Stimulated activated CD8-positive, alpha-beta memory T cell treated with anti-CD3 and anti-CD28 coated beads, Interleukin-7, amount 100 ng/mL, for 4 hours (primary cell): ENCODE results near the gene RAB40C.

Experiments used
- DNase-seq, 2 donors: peaks; one replicate each; pipeline ENCODE4 v3.0.0-alpha.2; 2020; ENCODE audit warnings: low read depth in 2 of 2

RAB40C gene

GRCh38 chr16:559411-560203, 30.3 kb upstream of the RAB40C start:
- DNase-seq: no peak

- DNase-seq: no peak
Observed at GRCh38 chr16:560204-560700, 29.6 kb upstream of the RAB40C start, which contains the start of gene PRR35. TSS of gene PRR35 (plus strand) at chr16:560394. CDS start at chr16:563295, 2,901 bp downstream.

DNA sequence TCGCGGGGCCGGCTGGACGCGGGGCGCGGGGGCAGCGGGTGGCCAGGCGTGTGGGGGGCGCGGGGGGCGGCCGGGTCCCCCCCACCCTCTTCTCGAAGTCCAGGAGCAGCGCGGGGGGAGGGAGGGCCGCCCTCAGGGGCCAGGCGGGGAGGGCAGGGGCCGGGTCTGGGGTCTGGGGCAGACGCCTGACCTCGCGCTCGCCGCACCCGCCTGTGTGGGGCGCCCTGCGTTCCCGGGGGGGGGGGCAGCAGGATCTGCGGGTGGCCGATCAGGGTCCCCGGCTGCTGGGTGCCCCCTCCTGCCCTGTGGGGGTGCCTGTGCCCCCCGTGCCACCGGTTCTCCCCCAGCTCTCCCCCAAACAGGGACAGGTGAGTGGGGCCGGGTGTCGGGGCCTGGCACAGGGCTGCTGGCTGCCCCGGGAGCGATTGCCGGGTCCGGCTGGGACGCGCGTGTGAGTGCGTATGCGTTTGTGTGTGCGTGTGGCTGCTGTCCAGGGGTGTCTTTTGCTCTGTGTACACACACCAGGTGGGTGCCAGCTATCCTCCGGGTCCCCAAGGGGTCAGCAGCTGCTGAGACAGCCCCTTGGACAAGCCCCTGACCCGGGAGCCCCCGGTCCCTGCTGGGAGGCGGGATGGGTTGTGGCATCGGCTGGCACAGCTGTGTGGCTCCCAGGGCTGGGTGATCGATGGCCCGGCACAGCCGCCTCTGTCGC, 29.0 kb upstream of the RAB40C start:
- no peak for DNase-seq

DNA sequence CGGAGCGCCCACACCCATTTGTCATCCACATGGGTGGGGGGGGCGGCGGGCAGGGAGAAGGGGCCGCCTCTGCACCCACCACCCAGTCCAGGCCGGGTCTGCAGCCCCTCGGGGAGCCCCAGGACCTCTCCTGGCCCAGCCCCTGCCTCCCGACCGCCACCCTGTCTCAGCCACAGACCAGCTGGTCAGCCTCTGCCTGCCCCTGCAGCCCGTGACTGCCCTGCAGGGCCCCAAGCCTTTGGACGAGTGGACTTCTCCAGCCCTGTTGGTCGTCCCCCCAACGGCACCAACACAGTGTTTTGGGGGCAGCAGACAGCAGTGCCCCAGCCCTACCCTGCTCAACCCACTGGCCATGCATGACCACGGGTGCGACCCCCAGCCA, 28.5 kb upstream of the RAB40C start:
- no peak for DNase-seq

DNA sequence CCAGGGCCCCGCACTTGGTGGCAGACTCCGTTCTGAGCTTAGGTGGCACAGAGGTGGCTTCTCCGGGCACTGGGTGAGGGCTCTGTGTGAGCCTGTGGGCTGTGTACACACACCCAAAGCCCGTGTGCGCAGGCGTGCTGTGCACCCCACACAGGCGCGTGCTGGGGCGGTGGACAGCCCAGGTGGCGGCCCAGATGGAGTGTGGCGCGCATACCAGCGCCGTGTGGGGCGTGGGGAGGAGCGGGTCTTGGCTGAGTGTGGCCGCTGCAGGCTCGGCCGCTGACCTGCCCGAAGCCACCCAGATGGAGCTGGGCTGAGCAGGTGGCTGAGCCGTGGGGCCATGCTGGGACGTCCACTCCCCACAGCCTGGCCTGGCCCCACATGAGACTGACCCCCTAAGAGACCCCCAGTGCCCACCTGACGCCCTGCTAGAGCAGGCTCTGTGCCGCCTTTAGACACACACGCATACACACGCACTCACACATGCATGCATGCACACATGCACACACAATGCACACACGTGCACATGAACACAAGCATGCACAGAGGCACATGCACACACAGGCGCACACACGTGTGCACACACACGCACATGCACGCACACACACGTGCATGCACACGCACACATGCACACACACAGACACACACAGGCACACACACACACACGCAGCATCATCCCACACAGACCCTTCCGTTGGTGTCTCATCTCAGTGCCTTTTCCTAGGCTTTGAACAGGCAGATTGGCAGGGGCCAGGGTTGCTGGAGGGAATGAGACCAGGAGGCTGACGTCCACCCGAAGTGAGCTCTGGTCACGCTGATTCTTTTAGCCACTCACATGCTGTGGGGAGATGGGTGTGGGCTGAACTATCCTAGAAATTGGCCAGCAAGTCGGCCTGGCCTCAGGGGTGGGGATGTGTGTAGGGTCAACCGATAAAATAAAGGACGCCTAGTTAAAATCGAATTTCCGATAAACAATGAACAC, 27.6 kb upstream of the RAB40C start:
- DNase-seq: no peak

- no peak for DNase-seq
Observed at GRCh38 chr16:563072-563644, 26.7 kb upstream of the RAB40C start.

DNA sequence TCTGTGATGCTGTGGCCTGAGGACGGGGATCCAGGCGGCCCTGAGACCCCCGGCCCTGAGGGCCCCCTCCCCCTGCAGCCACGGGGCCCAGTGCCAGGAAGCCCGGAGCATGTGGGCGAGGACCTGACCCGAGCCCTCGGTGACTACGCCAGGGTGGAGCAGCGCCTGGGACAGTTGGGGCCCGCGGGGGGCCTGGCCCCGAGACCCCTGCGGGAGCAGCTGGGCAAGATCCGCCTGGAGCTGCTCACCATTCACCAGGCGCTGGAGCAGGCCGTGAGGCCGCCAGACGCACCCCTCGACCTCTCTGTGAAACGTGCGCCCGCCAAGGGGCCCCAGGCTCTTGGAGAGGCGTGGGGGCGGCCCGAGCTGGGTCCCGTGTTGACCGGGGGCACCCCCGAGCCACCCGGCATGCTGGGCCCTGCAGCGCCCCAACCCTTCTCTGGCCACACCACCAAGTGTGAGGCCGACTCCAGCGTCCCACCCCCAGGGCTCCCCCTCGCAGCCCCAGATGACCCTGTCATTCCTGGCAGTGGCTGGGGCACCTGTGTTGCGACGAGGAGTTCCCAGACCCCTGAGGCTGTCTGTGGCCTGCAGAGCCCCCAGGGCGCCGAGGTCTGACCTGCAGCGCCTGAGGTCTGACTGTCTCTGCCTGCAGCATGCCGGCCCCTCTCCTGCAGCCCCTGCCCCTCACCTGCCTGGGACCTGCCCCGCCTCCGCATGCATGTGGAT, 25.0 kb upstream of the RAB40C start:
- no peak for DNase-seq

DNA sequence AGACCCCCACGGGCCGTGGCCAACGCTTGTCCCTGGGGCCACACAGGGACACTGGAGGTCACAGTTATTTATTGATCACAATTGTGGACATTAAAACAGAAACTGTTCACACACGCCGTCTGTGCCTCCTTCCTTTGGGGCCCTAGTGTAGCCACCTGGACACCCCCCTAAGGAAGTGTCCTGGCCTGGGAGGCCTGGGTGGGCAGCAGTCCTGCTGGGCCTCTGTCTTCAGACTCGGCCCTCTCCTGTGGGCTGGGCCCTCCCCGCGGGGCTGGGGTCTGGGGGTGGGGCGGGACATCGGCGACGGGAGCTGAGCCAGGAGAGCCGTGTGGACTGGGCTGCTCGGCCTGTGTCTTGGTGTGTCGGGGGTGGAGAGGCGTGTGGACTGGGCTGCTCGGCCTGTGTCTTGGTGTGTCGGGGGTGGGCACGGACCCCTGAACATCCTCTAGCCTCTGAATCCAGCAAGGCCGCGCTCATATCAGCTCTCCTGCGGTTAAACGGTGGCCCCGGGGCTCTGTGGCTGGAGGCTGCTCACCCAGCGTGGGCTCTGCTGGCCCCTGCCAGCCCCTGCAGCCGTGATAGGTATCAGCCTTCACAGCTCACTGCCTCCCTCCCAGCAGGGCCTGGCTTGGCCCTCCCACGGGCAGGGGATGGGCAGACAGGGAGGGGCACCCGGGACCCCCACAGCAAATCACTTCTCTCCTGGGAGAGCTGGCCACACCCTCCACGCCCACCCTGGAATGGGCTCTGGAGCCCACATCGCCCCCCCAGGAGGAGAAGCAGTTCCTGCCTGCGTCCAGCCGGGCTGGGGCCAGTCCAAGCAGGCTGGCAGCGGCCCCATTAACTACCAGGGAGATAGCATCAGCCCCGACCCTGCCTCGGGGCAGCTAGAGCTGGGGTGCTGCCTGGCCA, 24.2 kb upstream of the RAB40C start:
- DNase-seq: no peak

GRCh38 chr16:566475-567372, 23.1 kb upstream of the RAB40C start, which contains the start of gene NHLRC4:
TSS of gene NHLRC4 (plus strand) at chr16:567005. CDS start at chr16:568048, 1,043 bp downstream.
- no peak for DNase-seq

DNA sequence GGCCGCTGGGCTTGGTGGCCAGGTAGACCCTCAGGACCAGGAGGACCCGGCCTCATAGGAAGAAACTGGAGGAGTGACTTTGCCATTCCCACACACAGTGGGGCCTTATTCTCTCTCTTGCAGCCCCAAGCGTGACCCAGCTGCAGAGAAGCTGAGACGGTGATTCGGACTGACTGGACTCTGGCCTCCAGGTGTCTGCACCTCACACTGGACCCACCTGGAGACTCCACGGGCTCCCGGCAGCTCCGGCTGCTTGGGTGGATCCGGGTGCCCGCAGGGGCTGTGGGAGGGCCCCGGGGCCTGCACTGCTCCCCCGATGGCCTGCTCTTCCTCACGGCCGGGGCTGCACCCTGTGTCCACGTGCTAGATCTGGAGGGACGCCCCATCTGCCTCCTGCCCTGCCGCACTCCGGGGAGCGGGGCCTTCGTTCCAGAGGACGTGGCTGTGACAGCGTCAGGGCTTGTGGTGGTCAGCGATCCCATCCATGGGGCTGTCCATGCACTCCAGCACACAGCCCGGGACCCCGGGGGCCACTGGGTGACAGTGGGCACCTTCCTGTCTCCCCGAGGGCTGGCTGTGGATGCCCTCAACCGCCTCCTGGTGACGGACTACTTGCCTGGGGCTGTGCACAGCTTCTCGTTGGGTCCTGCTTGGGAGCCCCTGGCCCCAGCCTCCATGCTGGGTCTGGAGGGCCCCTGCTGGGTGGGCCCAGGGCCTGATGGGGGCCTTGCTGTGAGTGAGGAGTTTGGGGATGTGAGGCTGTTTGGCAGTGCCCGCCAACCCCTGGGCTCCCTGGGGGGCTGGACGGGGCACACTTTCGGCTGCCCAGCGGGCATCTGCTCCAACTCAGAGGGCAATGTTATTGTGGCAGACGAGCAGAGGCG, 22.3 kb upstream of the RAB40C start:
- DNase-seq: no peak

DNA sequence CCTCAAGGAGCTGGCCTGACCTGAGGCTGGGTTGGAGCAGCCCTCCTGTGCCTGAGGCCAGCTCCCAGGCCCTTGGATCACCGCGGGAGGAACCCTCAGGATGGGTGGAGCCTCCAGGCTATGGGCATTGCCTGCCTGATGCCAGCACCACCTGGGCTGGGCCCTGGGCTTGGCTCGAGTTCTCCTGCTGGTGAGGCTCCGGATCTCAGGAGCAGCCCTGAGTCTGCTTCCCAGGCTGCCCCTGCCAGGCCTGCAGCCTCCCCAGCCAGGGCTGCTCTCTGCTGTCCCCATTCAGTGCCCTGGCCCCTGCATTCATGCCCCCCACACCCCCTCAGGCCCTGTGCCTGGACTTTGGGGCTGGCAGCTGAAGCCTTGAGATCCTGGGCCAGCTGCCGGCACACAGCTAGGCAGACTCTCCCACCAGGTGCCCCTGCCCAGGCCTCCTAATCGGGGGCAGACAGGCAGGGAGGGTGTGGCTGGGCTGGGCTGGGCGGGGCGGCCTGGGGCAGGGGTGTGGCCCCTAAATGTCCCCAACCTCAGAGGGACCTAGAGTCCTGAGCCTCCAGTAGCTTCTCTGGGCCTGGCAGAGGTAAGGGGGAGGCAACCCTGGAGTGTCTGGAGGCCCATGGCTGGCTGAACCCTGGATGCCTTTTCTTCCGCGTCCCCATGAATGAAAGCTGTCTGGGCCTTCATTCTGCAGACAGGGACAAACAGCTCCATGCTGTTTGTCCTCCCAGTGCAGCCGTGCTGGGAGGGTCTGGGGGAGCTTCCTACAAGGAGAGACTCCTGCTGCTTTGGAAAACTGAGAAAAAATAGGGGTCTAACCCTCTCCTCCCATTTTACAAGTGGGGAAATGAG, 21.2 kb upstream of the RAB40C start:
- DNase-seq: no peak

DNA sequence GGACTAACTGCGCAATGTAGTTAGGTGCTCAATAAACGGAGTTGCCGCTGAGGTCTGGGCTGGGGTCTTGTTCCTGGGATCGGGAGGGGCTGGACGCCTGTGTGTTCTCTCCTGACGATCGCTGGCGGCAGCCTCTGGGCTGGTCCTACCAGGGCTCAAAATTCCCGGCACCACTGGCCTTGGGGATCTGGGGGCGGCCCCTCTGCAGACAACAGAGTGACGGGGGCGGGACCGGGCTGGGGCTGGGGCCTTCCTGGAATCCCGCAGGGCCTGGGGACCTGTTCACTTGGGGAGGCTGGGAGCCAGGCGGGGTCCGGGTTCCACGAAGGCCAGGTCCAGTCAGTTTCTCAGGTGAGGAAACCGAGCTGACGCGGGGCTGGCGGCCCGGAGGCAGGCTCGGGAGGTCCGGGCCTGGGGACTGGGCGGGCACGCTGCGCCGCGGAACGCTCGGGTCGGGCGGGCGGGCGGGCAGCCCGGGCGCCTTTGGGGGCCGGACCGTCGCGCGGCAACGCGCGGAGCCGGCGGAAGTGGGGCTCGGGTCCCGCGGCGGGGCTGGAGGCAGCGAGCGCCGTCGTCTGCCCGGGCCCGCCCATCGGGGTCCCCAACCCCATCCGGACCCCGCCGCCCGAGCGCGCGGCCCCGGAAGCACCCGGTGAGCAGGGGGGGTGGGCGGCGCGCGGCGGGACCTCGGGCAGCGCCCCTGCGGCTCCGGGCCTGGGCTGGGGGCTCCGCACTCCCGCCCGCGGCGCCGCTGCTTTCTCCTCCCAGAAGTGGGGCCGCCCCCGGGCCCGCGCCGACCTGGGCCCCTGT, 20.2 kb upstream of the RAB40C start, which contains the start of gene PIGQ:
PIGQ (plus strand) TSS at position 524 of the 810 bp plus-strand sequence. CDS start 4,107 bp downstream, outside the sequence.
- DNase-seq: peak; percentile 12 to 54

- DNase-seq: no peak
Observed at GRCh38 chr16:572865-573650, 16.8 kb upstream of the RAB40C start.

GRCh38 chr16:574021-574760, 15.7 kb upstream of the RAB40C start:
- no peak for DNase-seq
